ENCODE data around the gene KIAA0825.

DNA sequence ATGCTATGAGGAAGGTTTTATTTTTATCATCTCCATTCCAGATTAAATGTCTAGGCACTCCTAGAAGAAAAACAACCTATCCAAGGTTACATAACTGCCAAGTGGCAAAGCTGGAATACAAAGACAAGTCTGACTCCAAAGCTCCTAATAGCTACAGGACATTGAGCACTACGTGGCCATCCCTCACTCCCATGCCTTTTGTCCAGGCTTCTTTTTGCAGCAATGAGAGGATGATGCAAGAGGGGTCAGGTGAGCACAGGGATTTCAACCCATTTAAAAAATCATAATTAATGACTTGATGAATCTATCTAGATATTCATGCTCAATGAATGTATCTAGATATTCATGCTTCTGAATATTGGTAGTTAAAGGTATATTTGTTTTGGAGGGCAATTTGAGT, 117.0 kb downstream of the KIAA0825 start:
- TF ChIP-seq, protein P1, sequence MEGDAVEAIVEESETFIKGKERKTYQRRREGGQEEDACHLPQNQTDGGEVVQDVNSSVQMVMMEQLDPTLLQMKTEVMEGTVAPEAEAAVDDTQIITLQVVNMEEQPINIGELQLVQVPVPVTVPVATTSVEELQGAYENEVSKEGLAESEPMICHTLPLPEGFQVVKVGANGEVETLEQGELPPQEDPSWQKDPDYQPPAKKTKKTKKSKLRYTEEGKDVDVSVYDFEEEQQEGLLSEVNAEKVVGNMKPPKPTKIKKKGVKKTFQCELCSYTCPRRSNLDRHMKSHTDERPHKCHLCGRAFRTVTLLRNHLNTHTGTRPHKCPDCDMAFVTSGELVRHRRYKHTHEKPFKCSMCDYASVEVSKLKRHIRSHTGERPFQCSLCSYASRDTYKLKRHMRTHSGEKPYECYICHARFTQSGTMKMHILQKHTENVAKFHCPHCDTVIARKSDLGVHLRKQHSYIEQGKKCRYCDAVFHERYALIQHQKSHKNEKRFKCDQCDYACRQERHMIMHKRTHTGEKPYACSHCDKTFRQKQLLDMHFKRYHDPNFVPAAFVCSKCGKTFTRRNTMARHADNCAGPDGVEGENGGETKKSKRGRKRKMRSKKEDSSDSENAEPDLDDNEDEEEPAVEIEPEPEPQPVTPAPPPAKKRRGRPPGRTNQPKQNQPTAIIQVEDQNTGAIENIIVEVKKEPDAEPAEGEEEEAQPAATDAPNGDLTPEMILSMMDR (IDR thresholded peaks at IDR 0.05), result no peak
- TF ChIP-seq POLR2AphosphoS5 (IDR thresholded peaks at IDR 0.05), result no peak
